Left ventricle myocardium inferior (tissue), 1 donor: Measurements from ENCODE around the gene TMED10. TPM values are rescaled to one million over a fixed set of nuclear protein-coding genes. Genes with fewer than 3 reads are reported as not detected.
A peak's percentile ranks its signal among the peaks of the same experiment; 100 is the strongest.

Experiments
- DNase-seq: peaks from one replicate; pipeline ENCODE4 v3.0.0-alpha.2; 2020
- H3K27ac ChIP-seq: fragments of 200-600 bp; replicated peaks from 2 replicates; pipeline ENCODE4 v1.8.0; 2021
- H3K27me3 ChIP-seq: fragments of 200-600 bp; 2 replicates; pipeline ENCODE4 v1.8.0; 2021; ENCODE audit warnings: low read depth
- H3K36me3 ChIP-seq: fragments of 200-600 bp; 2 replicates; pipeline ENCODE4 v1.8.0; 2021
- H3K4me1 ChIP-seq: fragments of 200-600 bp; 2 replicates; pipeline ENCODE4 v1.8.0; 2021
- H3K4me3 ChIP-seq: fragments of 200-600 bp; 2 replicates; pipeline ENCODE4 v1.8.0; 2021; ENCODE audit warnings: mild to moderate bottlenecking, moderate library complexity
- H3K9me3 ChIP-seq: fragments of 200-600 bp; replicated peaks from 2 replicates; pipeline ENCODE4 v1.8.0; 2021
- intact Hi-C: fragments of 100-400 bp; cut with micrococcal nuclease; formaldehyde crosslinking; loops from one replicate; pipeline ENCODE4 v1.11.0; 2022
- total RNA-seq: library from RNA; stranded (reverse); fragmentation: NEBNext Ultra II Directional; extraction: Animal tissue kit (Norgen Biotek cat#: 25700); gene quantifications from one replicate; pipeline ENCODE4 v1.2.1, GENCODE V29; 2021
- TF ChIP-seq, protein P1 (sequence below): fragments of 200-600 bp; IDR thresholded peaks from 2 replicates; pipeline ENCODE4 v1.8.0; 2021; ENCODE audit warnings: antibody characterized with exemption, mild to moderate bottlenecking, borderline replicate concordance
- donor health status: DM: no; HTN: yes; CAD: no; lungs with severe emphysema.

Gene TMED10
- total RNA-seq, 1 donor from 2014 or later, result 278 TPM

GRCh38 chr14:75202657-75203056 is 26.2 kb upstream of the TMED10 start:
- Histone ChIP-seq H3K27ac (no peak overlapping the region), H3K9me3 (no peaks in the 10 kb centered on the region), H3K36me3 (no peaks in the 10 kb centered on the region), H3K27me3 (no peaks in the 10 kb centered on the region), H3K4me3 (no peak overlapping the region), H3K4me1 (peaks cover 11% of the 10 kb centered on the region)
- no peak for DNase-seq
- TF ChIP-seq, protein P1, sequence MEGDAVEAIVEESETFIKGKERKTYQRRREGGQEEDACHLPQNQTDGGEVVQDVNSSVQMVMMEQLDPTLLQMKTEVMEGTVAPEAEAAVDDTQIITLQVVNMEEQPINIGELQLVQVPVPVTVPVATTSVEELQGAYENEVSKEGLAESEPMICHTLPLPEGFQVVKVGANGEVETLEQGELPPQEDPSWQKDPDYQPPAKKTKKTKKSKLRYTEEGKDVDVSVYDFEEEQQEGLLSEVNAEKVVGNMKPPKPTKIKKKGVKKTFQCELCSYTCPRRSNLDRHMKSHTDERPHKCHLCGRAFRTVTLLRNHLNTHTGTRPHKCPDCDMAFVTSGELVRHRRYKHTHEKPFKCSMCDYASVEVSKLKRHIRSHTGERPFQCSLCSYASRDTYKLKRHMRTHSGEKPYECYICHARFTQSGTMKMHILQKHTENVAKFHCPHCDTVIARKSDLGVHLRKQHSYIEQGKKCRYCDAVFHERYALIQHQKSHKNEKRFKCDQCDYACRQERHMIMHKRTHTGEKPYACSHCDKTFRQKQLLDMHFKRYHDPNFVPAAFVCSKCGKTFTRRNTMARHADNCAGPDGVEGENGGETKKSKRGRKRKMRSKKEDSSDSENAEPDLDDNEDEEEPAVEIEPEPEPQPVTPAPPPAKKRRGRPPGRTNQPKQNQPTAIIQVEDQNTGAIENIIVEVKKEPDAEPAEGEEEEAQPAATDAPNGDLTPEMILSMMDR, result no peak
- intact Hi-C loops, result no loop called here

- TF ChIP-seq, protein P1, result no peak
- H3K27ac ChIP-seq, result no peak overlapping the region
- H3K27me3 ChIP-seq, result no peaks in the 10 kb centered on the region
- H3K9me3 ChIP-seq, result no peaks in the 10 kb centered on the region
- no peak for DNase-seq
- H3K4me1 ChIP-seq, result peaks cover 11% of the 10 kb centered on the region
- intact Hi-C loops, result no loop called here
- no peak overlapping the region for H3K4me3 ChIP-seq
- H3K36me3 ChIP-seq, result no peaks in the 10 kb centered on the region
Observed at GRCh38 chr14:75201087-75201486, 24.7 kb upstream of the TMED10 start.

GRCh38 chr14:75200451-75200850 is 24.0 kb upstream of the TMED10 start:
- H3K27me3 ChIP-seq, result no peaks in the 10 kb centered on the region
- intact Hi-C loops, result no loop called here
- peaks cover 11% of the 10 kb centered on the region for H3K4me1 ChIP-seq
- TF ChIP-seq, protein P1, result no peak
- DNase-seq, result no peak
- no peak overlapping the region for H3K4me3 ChIP-seq
- no peaks in the 10 kb centered on the region for H3K36me3 ChIP-seq
- no peaks in the 10 kb centered on the region for H3K9me3 ChIP-seq
- H3K27ac ChIP-seq, result no peak overlapping the region

- no peaks in the 10 kb centered on the region for H3K9me3 ChIP-seq
- H3K4me3 ChIP-seq, result no peak overlapping the region
- no peaks in the 10 kb centered on the region for H3K27me3 ChIP-seq
- no peak overlapping the region for H3K27ac ChIP-seq
- TF ChIP-seq, protein P1, result no peak
- intact Hi-C loops, result no loop called here
- no peaks in the 10 kb centered on the region for H3K36me3 ChIP-seq
- peak; percentile 56 for DNase-seq
- H3K4me1 ChIP-seq, result peaks cover 11% of the 10 kb centered on the region
Observed at GRCh38 chr14:75198291-75198933, 22.0 kb upstream of the TMED10 start.

DNA sequence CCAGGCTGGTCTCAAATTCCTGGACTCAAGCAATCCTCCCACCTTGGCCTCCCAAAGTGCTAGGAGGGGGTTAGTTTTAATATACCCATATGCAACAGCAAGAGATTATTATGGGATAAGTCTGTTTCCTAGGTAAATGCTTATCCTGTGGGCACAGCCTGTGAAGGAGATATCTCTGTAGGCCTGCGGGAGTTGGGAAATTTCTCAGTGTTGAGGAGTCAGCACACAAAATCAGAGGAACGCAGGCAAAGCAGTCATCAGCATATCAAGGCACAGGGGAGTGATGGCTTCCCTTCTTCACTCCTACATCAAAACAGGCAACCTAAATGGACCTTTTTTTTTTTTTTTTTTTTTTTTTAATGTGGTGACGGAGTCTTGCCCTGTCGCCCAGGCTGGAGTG is 20.9 kb upstream of the TMED10 start:
- no peak for DNase-seq
- TF ChIP-seq, protein P1, result no peak
- H3K27ac ChIP-seq, result no peak overlapping the region
- H3K9me3 ChIP-seq, result no peaks in the 10 kb centered on the region
- H3K36me3 ChIP-seq, result no peaks in the 10 kb centered on the region
- H3K4me1 ChIP-seq, result peaks cover 11% of the 10 kb centered on the region
- no peaks in the 10 kb centered on the region for H3K27me3 ChIP-seq
- intact Hi-C loops, result no loop called here
- no peak overlapping the region for H3K4me3 ChIP-seq
